Measurements from ENCODE around the gene SETD9. TPM values are rescaled to one million over a fixed set of nuclear protein-coding genes. Genes with fewer than 3 reads are reported as not detected.

Gene SETD9
- polyA plus RNA-seq, 1 donor = 20.5 TPM

- DNase-seq = no peak
These were observed 10.7 kb downstream of the SETD9 start for GRCh38 chr5:56919942-56920662.

GRCh38 chr5:56922922-56923321, 13.5 kb downstream of the SETD9 start:
- DNase-seq = no peak

DNA sequence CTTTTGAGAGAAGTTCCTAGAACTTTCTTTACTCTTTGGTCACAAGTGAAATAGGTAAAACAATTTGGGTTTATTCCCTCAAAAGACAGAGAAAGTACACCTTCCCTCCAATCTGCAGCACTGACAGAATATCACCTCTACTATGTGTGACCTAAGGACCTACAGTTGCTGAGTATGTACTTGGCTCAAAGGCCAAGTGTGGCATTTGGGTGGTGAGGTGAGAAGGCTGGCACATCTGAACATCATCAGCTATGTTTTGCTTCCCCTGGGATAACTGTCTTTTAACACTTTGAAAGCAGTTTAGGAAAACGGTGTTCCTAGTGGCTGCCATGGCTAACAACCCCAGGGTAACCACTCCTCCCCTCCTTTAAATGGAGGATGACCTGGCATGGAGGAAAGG, 24.9 kb downstream of the SETD9 start:
- DNase-seq = no peak

- DNase-seq = no peak
These were observed 29.5 kb downstream of the SETD9 start for GRCh38 chr5:56938858-56939257.

GRCh38 chr5:56941981-56942380, 32.6 kb downstream of the SETD9 start:
- no peak for DNase-seq

- no peak for DNase-seq
These were observed 37.7 kb downstream of the SETD9 start for GRCh38 chr5:56947052-56947451.

DNA sequence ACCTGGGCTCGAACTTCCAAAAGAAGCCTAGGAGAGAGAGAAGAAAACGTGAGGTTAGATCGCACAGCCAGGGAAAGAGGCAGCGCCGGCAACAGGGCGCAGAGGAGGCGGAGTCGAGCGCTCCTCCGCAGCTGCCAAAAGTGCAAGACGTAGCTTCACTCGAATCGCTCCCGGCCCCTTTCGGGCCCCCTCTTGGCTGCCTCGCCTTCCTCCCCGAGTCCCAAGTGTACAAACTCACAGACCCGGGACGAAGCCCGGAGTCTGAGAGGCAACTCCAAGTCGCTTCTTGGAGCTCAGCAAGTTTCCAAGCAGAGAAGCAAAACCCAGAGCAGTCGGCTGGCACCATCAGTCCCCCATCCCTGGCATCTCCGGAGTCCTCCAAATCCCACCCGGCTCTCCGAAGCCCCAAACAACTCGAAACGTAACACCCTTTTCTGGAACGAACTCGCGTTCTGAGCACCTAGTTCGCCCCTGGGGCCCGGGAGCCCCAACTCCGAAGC, 41.3 kb downstream of the SETD9 start:
- DNase-seq = peak; percentile 71

- peak; percentile 39 for DNase-seq
These were observed 41.9 kb downstream of the SETD9 start for GRCh38 chr5:56951126-56951945.

GRCh38 chr5:56951946-56952691, 42.7 kb downstream of the SETD9 start, which contains the start of gene MIER3:
Gene MIER3 (minus strand): TSS chr5:56952123. CDS start chr5:56952102, 21 bp downstream.
- DNase-seq = peak; percentile 71

DNA sequence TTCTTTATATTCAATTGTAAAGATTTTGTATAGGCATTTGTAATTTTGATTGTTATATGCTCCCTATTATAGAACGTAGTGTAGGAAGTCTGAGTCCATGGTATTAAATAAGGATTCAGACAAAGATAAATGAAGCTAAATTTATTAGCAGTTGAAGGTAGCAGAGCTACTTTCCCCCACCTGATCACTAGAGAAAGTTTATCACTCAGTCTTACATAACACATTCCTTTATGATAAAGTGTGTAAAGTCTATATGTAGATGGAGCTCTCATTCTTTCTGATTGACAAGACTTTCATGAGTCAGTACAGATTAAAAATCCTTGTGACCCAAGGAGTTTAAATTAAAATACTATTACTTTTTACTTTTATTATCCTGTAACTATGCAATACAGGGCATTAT, 44.9 kb downstream of the SETD9 start:
- no peak for DNase-seq

GRCh38 chr5:56958595-56958994, 49.2 kb downstream of the SETD9 start:
- no peak for DNase-seq

GRCh38 chr5:56959326-56959725, 49.9 kb downstream of the SETD9 start:
- no peak for DNase-seq

- DNase-seq = no peak
These were observed 52.4 kb downstream of the SETD9 start for GRCh38 chr5:56961746-56962145.

DNA sequence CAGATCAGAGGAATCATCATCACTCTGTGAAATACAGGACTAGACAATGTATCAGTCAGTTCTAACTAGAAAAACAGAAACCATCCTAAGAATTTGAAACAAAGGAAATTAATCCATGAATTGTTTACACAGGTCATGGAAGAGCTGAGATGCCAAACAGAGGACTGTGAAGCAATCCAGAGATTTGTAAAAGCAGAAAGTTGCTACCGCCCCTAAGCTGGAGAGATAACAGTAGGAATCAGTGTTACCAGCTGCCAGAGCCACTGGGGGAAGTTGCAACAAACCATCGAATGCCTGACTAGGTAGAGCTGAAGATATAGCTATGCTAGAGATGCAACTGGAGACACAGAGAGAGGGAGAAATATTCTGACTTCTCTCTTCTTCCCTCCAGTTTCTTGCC, 52.9 kb downstream of the SETD9 start:
- DNase-seq = no peak

DNA sequence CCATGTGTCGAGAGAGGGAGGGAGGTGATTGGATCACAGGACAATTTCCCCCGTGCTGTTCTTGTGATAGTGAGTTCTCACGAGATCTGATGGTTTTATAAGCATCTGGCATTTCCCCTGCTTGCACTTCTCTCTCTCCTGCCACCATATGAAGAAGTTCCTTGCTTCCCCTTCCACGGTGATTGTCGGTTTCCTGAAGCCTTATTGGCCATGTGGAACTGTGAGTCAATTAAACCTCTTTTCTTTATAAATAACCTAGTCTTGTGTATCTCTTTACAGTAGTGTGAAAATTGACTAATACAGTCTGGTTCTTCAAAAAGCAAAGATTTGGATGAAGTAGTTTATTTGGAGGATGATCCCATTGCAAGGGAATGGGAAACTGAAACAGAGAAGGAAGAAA, 53.9 kb downstream of the SETD9 start:
- no peak for DNase-seq

DNA sequence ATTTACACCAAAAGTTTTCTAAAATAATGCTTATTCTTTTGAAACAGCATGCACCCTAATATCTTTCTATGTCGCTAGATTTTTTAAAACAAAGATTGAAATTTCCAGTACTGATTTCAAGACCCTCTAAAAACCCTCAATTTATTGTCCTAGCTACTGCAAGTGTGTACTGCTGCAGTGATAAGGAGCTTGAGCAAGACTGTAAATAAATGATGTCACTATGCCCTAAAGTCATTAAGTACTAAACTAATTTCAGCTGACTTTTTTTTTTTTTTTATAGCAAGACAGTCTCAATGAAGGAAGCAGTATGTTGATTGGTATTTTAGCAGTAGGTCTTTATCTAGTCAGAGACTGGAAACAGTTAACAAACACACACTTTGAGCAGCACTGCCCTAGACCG, 54.8 kb downstream of the SETD9 start:
- no peak for DNase-seq

Other genes starting within 250 kb of the SETD9 start
- gene MAP3K1, start 94.0 kb upstream of the SETD9 start, polyA plus RNA-seq (ENCODE audit: insufficient read length) = 103 TPM
- 43.8 TPM for gene MIER3, start 42.5 kb downstream of the SETD9 start, polyA plus RNA-seq (ENCODE audit: insufficient read length)

Data from left kidney (tissue), 2 donors.